CD4-positive, alpha-beta T cell (primary cell): ENCODE measurements around the gene OPTC. TPM values are rescaled to one million over a fixed set of nuclear protein-coding genes. Genes with fewer than 3 reads are reported as not detected.

ENCODE experiments used
- ATAC-seq: fragments of 200-7000 bp; cut with Tn5 transposase; one replicate; pipeline ENCODE4 v1.10.0; 2022; ENCODE audit warnings: mild to moderate bottlenecking; ENCODE audit not compliant: poor library complexity
- CTCF ChIA-PET: fragments of 350-600 bp; sonication (Branson Sonifier 250); formaldehyde crosslinking; loops from one replicate; lab custom pipeline; 2021; ENCODE audit warnings: antibody characterized with exemption, inconsistent platforms; lab: Charles Lee
- POLR2A ChIA-PET: fragments of 350-600 bp; sonication (Branson Sonifier 250); formaldehyde crosslinking; loops from one replicate; lab custom pipeline; 2021; ENCODE audit warnings: antibody characterized with exemption, inconsistent platforms; lab: Charles Lee
- DNase-seq, 14 experiments: peaks; one replicate each; pipeline ENCODE4 v3.0.0-alpha.2; 2013 to 2020; ENCODE audit warnings: mixed read lengths in 2 of 14
- H3K27ac ChIP-seq, 2 donors: one replicate each; pipeline versions ENCODE4 v1.5.1 to v1.7.0; 2013; ENCODE audit warnings: low read length in 2 of 2, low read depth in 1 of 2, mild to moderate bottlenecking in 1 of 2
- H3K27me3 ChIP-seq, 2 experiments: 1 replicate in 1 of 2; 2 replicates in 1 of 2; pipeline versions ENCODE4 v1.6.1 to v1.7.0; 2013; ENCODE audit warnings: low read length in 2 of 2, control low read depth in 1 of 2, mild to moderate bottlenecking in 1 of 2, moderate library complexity in 1 of 2; ENCODE audit not compliant: insufficient read depth in 2 of 2, control insufficient read depth in 1 of 2
- H3K36me3 ChIP-seq: one replicate; pipeline ENCODE4 v1.6.1; 2013; ENCODE audit warnings: low read length, control low read depth; ENCODE audit not compliant: insufficient read depth
- H3K4me1 ChIP-seq: one replicate; pipeline ENCODE4 v1.6.1; 2013; ENCODE audit warnings: low read length, control low read depth; ENCODE audit not compliant: insufficient read depth
- H3K4me3 ChIP-seq: one replicate; pipeline ENCODE4 v1.5.1; 2013; ENCODE audit warnings: mild to moderate bottlenecking, low read length, moderate library complexity
- H3K9me3 ChIP-seq, 2 experiments: 1 replicate in 1 of 2; 2 replicates in 1 of 2; pipeline versions ENCODE4 v1.6.1 to v1.7.0; 2013; ENCODE audit warnings: low read length in 2 of 2, mild to moderate bottlenecking in 2 of 2, control low read depth in 1 of 2, moderate library complexity in 1 of 2; ENCODE audit not compliant: control insufficient read depth in 1 of 2, insufficient read depth in 1 of 2
- H3K27ac Mint-ChIP-seq: one replicate; pipeline ENCODE4 v1.8.0; 2020; ENCODE audit warnings: mixed read lengths
- H3K27me3 Mint-ChIP-seq: one replicate; pipeline ENCODE4 v1.8.0; 2021; ENCODE audit warnings: mixed read lengths
- H3K36me3 Mint-ChIP-seq: one replicate; pipeline ENCODE4 v1.8.0; 2021; ENCODE audit warnings: low read depth, mixed read lengths
- H3K4me1 Mint-ChIP-seq: one replicate; pipeline ENCODE4 v1.8.0; 2021; ENCODE audit warnings: low read depth, mixed read lengths
- H3K4me3 Mint-ChIP-seq: one replicate; pipeline ENCODE4 v1.8.0; 2020; ENCODE audit warnings: mild to moderate bottlenecking, mixed read lengths
- H3K9me3 Mint-ChIP-seq: one replicate; pipeline ENCODE4 v1.8.0; 2020; ENCODE audit warnings: mixed read lengths
- CTCF ChIP-seq: fragments of 200-600 bp; IDR thresholded peaks from one replicate; pipeline ENCODE4 v1.8.0; 2022; ENCODE audit warnings: antibody characterized with exemption, mild to moderate bottlenecking
- intact Hi-C, 2 experiments: fragments of 100-400 bp; cut with DNase I in 1 of 2; cut with micrococcal nuclease in 1 of 2; formaldehyde crosslinking; loops; one replicate each; pipeline versions ENCODE4 v1.15.1 to v1.9.0; 2023 to 2025; cut with DNase I, micrococcal nuclease
- total RNA-seq, 174 experiments: library from RNA in 2 of 174; stranded (reverse) in 2 of 174; gene quantifications; one replicate each; pipeline ENCODE4 v1.2.3 and lab custom pipeline; 2021 to 2026

Gene OPTC
- total RNA-seq, 2 experiments from 2014 or later: not detected

GRCh38 chr1:203454986-203455471 is 38.9 kb upstream of the OPTC start:
- Mint-ChIP-seq H3K27me3 (peaks cover 47% of the 10 kb centered on the region), H3K4me1 (no peaks in the 10 kb centered on the region), H3K4me3 (no peak overlapping the region), H3K9me3 (no peaks in the 10 kb centered on the region), H3K36me3 (no peaks in the 10 kb centered on the region), H3K27ac (no peak overlapping the region)
- H3K4me1 ChIP-seq: no peaks in the 10 kb centered on the region
- H3K9me3 ChIP-seq: peaks cover 0 to 5% of the 10 kb centered on the region in 2 experiments
- intact Hi-C loops: no loop called here
- TF ChIP-seq CTCF: no peak
- ChIA-PET POLR2A (no interaction called here), CTCF (no interaction called here)
- H3K4me3 ChIP-seq: no peak overlapping the region
- ATAC-seq: no peak
- no peaks in the 10 kb centered on the region for H3K36me3 ChIP-seq
- no peak for DNase-seq
- H3K27ac ChIP-seq: no peak overlapping the region
- peaks cover 4 to 10% of the 10 kb centered on the region in 2 experiments for H3K27me3 ChIP-seq

- CTCF ChIA-PET: no interaction called here
- Histone ChIP-seq H3K9me3 (peaks cover 0 to 5% of the 10 kb centered on the region in 2 experiments), H3K27me3 (peaks cover 7 to 11% of the 10 kb centered on the region in 2 experiments), H3K27ac (no peak overlapping the region), H3K36me3 (no peaks in the 10 kb centered on the region), H3K4me3 (no peak overlapping the region), H3K4me1 (no peaks in the 10 kb centered on the region)
- intact Hi-C loops: no loop called here
- Mint-ChIP-seq H3K4me3 (no peak overlapping the region), H3K4me1 (no peaks in the 10 kb centered on the region), H3K27me3 (peaks cover 47% of the 10 kb centered on the region), H3K27ac (no peak overlapping the region), H3K36me3 (no peaks in the 10 kb centered on the region), H3K9me3 (no peaks in the 10 kb centered on the region)
- POLR2A ChIA-PET: no interaction called here
- ATAC-seq (no peak), DNase-seq (no peak)
- no peak for TF ChIP-seq CTCF
Measured at GRCh38 chr1:203455706-203456105, 38.2 kb upstream of the OPTC start.

- no peak overlapping the region for H3K27ac Mint-ChIP-seq
- POLR2A ChIA-PET: no interaction called here
- Histone ChIP-seq H3K4me3 (no peak overlapping the region), H3K4me1 (no peaks in the 10 kb centered on the region), H3K27ac (no peak overlapping the region), H3K27me3 (peaks cover 7 to 15% of the 10 kb centered on the region in 2 experiments), H3K36me3 (no peaks in the 10 kb centered on the region), H3K9me3 (peaks cover 0 to 5% of the 10 kb centered on the region in 2 experiments)
- no peak for DNase-seq
- H3K4me3 Mint-ChIP-seq: no peak overlapping the region
- intact Hi-C loops: no loop called here
- H3K9me3 Mint-ChIP-seq: no peaks in the 10 kb centered on the region
- no peak for ATAC-seq
- CTCF ChIA-PET: interaction anchor here (1.0 kb wide), 1 partner anchor 31 kb away, joined by 3 read pairs; no protein-coding TSS in a partner anchor
- peaks cover 46% of the 10 kb centered on the region for H3K27me3 Mint-ChIP-seq
- no peak for TF ChIP-seq CTCF
- H3K36me3 Mint-ChIP-seq: no peaks in the 10 kb centered on the region
- H3K4me1 Mint-ChIP-seq: no peaks in the 10 kb centered on the region
Measured at GRCh38 chr1:203456577-203456976, 37.4 kb upstream of the OPTC start.
